Cardiac fibroblast (primary cell): ENCODE data around the gene NAA40.
"Not testable (repeated sequence)": the region's sequence is repeated elsewhere in the genome, so short reads cannot be mapped to it uniquely, and the experiment has no call there.

ENCODE experiments used
- DNase-seq, 2 donors: peaks; one replicate each; pipeline versions ENCODE4 v3.0.0 to v3.0.0-alpha.2; 2010; ENCODE audit warnings: low read depth in 2 of 2
- H3K4me3 ChIP-seq, 2 donors: replicated peaks in 1 of 2; 1 replicate in 1 of 2; 2 replicates in 1 of 2; pipeline ENCODE4 v1.5.1; 2011; ENCODE audit warnings: low read depth in 2 of 2, low read length in 2 of 2, mild to moderate bottlenecking in 2 of 2, moderate library complexity in 1 of 2
- CTCF ChIP-seq: IDR thresholded peaks from one replicate; pipeline ENCODE4 v1.5.1; 2011; ENCODE audit warnings: low read depth, mild to moderate bottlenecking, low read length, inconsistent platforms

NAA40 gene

GRCh38 chr11:63945477-63946163 lies 6.8 kb downstream of the NAA40 start:
- H3K4me3 ChIP-seq: no peak overlapping the region
- TF ChIP-seq CTCF: peak; percentile 72
- peak; percentile 84 to 85 for DNase-seq

- no peak for TF ChIP-seq CTCF
- no peak overlapping the region for H3K4me3 ChIP-seq
- DNase-seq: peak in 1 of 2 donors; percentile 49
These were observed 13.2 kb downstream of the NAA40 start for GRCh38 chr11:63951779-63952536.

- DNase-seq: no peak
- no peak for TF ChIP-seq CTCF
- no peak overlapping the region for H3K4me3 ChIP-seq
These were observed 13.8 kb downstream of the NAA40 start for GRCh38 chr11:63952570-63952969.

GRCh38 chr11:63958008-63958407 lies 19.2 kb downstream of the NAA40 start:
- H3K4me3 ChIP-seq: no peak overlapping the region
- no peak for TF ChIP-seq CTCF
- DNase-seq: no peak

- DNase-seq: peak; percentile 33 to 36
- no peak for TF ChIP-seq CTCF
- H3K4me3 ChIP-seq: no peak overlapping the region
These were observed 23.0 kb downstream of the NAA40 start for GRCh38 chr11:63961608-63962412.

- DNase-seq, H3K4me3 ChIP-seq: not testable (repeated sequence)
These were observed 25.1 kb downstream of the NAA40 start for GRCh38 chr11:63963895-63964294.

- no peak for TF ChIP-seq CTCF
- DNase-seq: no peak
- no peak overlapping the region for H3K4me3 ChIP-seq
These were observed 27.6 kb downstream of the NAA40 start for GRCh38 chr11:63966444-63966843.
